Nephron (organoid): Measurements from ENCODE around the gene XKRX.
A peak's percentile ranks its signal among the peaks of the same experiment; 100 is the strongest.

Source experiments
- H3K27ac Mint-ChIP-seq, 3 experiments: 2 replicates each; pipeline ENCODE4 v1.8.0; 2020; ENCODE audit warnings: mixed read lengths in 3 of 3, mild to moderate bottlenecking in 2 of 3, moderate library complexity in 1 of 3
- H3K27me3 Mint-ChIP-seq: 2 replicates; pipeline ENCODE4 v1.8.0; 2021; ENCODE audit warnings: low read depth, mild to moderate bottlenecking, moderate library complexity, mixed read lengths
- H3K36me3 Mint-ChIP-seq: 2 replicates; pipeline ENCODE4 v1.8.0; 2020; ENCODE audit warnings: low read depth, mixed read lengths
- H3K4me1 Mint-ChIP-seq: 2 replicates; pipeline ENCODE4 v1.8.0; 2020; ENCODE audit warnings: mixed read lengths
- H3K4me3 Mint-ChIP-seq, 3 experiments: 2 replicates each; pipeline ENCODE4 v1.8.0; 2020; ENCODE audit warnings: mild to moderate bottlenecking in 3 of 3, mixed read lengths in 3 of 3, moderate library complexity in 2 of 3
- H3K9me3 Mint-ChIP-seq: 2 replicates; pipeline ENCODE4 v1.8.0; 2020; ENCODE audit warnings: mixed read lengths
- TF ChIP-seq, protein P1 (sequence below), 3 experiments: fragments of 200-600 bp; sonication (generic); IDR thresholded peaks; one replicate each; pipeline ENCODE4 v1.5.0; 2021; ENCODE audit warnings: antibody characterized with exemption in 3 of 3; ENCODE audit not compliant: unreplicated experiment in 3 of 3

XKRX gene

DNA sequence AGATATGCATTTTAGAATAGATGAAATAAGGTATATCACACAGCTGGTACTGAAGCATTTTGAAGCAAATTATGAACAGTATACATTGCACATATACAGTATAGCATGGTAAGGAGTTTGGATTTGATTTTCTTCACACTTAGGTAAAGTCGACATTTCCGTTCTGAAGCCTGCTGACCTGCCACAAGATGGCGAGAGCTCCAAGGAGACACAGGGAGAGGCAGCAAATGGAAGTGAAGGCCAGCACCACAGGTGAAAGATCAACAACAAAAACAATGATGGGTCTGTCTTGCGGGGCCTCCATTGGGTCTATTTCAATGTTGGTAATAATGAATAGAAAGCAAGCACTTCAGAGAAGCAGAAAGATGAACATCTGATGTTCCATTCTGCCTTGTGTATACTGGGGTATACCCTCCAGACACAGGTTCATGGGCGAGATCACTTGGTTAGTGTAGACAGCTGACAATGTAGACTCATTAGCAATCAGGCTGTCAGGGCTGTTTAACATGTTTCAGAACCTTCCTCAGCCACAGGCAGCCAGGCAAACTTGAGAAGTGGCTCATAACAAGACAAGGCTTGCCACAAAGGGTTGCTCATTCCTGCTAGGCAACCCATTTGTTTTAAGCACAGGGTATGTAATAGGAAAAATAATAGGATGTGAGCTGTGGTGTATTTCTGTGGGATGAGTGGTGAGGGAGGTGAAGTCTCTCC, 33.2 kb downstream of the XKRX start:
- Mint-ChIP-seq H3K4me3 (no peak overlapping the region), H3K36me3 (no peaks in the 10 kb centered on the region), H3K4me1 (no peaks in the 10 kb centered on the region), H3K27me3 (no peaks in the 10 kb centered on the region), H3K9me3 (peaks cover 3% of the 10 kb centered on the region), H3K27ac (no peak overlapping the region)
- TF ChIP-seq, protein P1, sequence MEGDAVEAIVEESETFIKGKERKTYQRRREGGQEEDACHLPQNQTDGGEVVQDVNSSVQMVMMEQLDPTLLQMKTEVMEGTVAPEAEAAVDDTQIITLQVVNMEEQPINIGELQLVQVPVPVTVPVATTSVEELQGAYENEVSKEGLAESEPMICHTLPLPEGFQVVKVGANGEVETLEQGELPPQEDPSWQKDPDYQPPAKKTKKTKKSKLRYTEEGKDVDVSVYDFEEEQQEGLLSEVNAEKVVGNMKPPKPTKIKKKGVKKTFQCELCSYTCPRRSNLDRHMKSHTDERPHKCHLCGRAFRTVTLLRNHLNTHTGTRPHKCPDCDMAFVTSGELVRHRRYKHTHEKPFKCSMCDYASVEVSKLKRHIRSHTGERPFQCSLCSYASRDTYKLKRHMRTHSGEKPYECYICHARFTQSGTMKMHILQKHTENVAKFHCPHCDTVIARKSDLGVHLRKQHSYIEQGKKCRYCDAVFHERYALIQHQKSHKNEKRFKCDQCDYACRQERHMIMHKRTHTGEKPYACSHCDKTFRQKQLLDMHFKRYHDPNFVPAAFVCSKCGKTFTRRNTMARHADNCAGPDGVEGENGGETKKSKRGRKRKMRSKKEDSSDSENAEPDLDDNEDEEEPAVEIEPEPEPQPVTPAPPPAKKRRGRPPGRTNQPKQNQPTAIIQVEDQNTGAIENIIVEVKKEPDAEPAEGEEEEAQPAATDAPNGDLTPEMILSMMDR (IDR thresholded peaks at IDR 0.05; ENCODE audit: unreplicated experiment in 3 of 3), result peak in 2 of 3 experiments; percentile 10 to 27

DNA sequence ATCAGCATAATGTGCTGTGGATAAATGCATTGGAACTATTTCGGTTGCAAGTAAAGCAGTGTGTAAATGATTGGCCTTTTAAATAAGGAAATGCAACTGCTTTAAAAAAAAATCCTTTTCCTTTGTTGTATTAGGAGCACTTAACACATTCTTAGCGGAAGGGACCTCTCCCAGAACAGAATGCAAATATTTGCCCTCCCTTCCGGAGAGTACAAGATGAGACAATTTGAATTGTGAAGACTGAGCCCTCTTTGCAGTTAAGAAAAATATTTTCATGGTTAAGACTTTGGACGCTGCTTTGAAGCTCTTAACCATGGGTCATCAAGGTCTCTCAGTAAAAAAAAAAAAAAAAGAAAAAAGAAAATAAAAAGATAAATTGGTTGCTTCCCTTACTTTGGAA, 45.1 kb downstream of the XKRX start:
- H3K27me3 Mint-ChIP-seq, result no peaks in the 10 kb centered on the region

DNA sequence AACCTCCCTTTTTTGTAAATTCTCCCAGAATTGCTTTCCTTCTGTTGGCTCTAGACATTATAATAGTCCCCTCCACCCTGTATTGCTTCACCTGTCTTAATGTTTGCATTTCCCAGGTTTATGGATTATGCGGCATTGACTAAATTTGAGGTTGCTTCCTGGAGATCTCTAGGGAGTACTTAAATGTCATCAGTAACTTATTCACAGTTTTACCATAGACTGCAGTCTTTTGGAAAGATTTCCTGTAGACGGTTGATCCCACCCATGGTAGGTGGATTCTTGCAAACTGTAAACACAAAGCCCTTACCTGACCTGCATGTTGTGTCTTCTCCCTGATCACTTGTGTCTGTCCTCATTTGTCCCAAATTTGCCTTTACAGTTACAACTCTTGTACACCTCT, 48.3 kb downstream of the XKRX start:
- no peak overlapping the region for H3K4me3 Mint-ChIP-seq
- peaks cover 9% of the 10 kb centered on the region for H3K9me3 Mint-ChIP-seq

More for the DNA sequence above, 45.1 kb downstream of the XKRX start:
- Mint-ChIP-seq H3K9me3 (peaks cover 17% of the 10 kb centered on the region), H3K4me3 (no peak overlapping the region), H3K36me3 (no peaks in the 10 kb centered on the region), H3K27ac (no peak overlapping the region), H3K4me1 (no peaks in the 10 kb centered on the region)
- TF ChIP-seq, protein P1 (IDR thresholded peaks at IDR 0.05; ENCODE audit: unreplicated experiment in 3 of 3), result no peak

DNA sequence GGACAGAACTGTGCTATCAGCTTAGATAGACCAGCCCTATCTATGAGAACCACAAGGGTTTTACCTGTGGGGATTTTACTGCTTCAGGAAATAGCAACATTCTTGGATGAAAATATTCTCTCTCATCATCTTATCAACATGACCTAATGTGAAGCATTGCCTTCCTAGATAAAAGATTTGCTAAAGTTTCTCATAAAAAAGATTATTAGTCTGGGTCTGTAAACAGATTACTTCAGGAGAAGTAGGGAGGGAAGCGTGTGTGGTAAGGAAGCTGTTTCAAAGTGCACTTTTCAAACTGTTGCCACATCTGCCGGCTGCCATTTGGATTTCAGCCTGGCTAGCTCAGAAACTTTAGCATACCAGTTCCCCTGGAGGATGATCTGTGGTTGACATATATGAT, 54.4 kb downstream of the XKRX start, which contains the start of gene NOX1:
Gene NOX1, minus strand, starts transcription at position 35 of the 400 bp plus-strand sequence. CDS start 220 bp downstream, outside the sequence.
- no peak within 1 kb of the TSS for H3K4me3 Mint-ChIP-seq
- peaks cover 3% of the 10 kb centered on the region for H3K9me3 Mint-ChIP-seq
- H3K27me3 Mint-ChIP-seq, result no peaks in the 10 kb centered on the region
- TF ChIP-seq, protein P1 (IDR thresholded peaks at IDR 0.05; ENCODE audit: unreplicated experiment in 3 of 3), result no peak
- no peak within 1 kb of the TSS for H3K27ac Mint-ChIP-seq
- no peaks in the 10 kb centered on the region for H3K4me1 Mint-ChIP-seq
- no peaks in the 10 kb centered on the region for H3K36me3 Mint-ChIP-seq

More for the DNA sequence above, 48.3 kb downstream of the XKRX start:
- TF ChIP-seq, protein P1 (IDR thresholded peaks at IDR 0.05; ENCODE audit: unreplicated experiment in 3 of 3), result no peak
- Mint-ChIP-seq H3K27ac (no peak overlapping the region), H3K4me1 (no peaks in the 10 kb centered on the region), H3K36me3 (no peaks in the 10 kb centered on the region), H3K27me3 (no peaks in the 10 kb centered on the region)

DNA sequence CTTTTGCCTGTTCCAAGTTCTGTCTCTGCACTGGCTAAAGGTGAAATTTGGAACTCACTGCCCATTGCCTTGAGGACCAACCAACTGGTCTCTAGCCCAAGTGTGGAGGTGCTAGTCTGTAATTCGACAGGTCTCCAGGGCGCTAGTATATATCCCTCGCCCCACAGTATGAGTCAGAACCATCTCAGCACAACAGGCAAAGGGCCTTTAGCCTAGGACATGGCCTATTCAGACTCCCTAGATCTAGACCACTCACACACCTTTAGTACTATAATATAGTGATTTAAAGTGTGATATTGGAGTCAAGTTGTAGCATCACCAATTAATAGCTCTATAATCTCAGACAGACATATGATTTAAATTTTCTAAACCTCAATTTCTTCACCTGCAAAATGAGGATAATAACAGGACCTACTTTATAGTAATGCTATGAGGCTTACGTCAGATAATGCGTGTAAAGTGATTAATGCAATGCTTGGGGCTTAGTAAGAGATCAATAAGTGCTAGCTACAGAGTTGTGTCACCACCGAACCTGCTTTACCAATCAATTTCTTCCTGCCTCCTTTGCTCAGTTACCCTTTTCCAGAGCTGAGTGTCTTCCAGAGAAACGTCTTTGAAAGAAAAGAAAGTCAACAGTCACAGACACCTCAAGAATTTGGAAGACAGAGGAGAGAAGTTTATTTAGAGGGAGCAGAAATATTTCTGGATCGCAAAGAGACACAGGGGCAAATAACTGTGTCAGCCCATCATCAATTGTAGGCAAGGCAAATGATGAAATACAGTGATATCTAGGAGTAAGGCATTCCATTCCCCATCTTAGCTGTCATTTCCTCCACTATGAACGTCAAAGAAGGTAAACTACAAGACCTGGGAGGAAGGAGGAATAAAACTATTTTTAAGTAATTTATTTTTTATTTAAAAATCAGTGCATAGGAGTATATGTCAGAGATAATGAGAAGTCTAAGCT, 56.8 kb downstream of the XKRX start:
- Mint-ChIP-seq H3K4me3 (no peak overlapping the region), H3K9me3 (peaks cover 2% of the 10 kb centered on the region), H3K36me3 (no peaks in the 10 kb centered on the region), H3K4me1 (no peaks in the 10 kb centered on the region), H3K27me3 (peaks cover 4% of the 10 kb centered on the region), H3K27ac (no peak overlapping the region)
- TF ChIP-seq, protein P1 (IDR thresholded peaks at IDR 0.05; ENCODE audit: unreplicated experiment in 3 of 3), result no peak
